OCI-LY1 (cell line): ENCODE results near the gene SMIM5.

Source experiments
- H2AFZ ChIP-seq: fragments of 200-600 bp; sonication (generic), shearing (Covaris generic); 2 replicates; pipeline ENCODE4 v1.6.0; 2014; ENCODE audit warnings: antibody characterized with exemption, mild to moderate bottlenecking, low read length
- H3F3A ChIP-seq: fragments of 200-600 bp; sonication (generic), shearing (Covaris generic); 2 replicates; pipeline ENCODE4 v1.6.0; 2014; ENCODE audit warnings: mild to moderate bottlenecking, antibody characterized with exemption, low read length, moderate library complexity; ENCODE audit not compliant: insufficient read depth
- H3K27ac ChIP-seq: fragments of 200-600 bp; sonication (generic); 2 replicates; pipeline ENCODE4 v1.5.1; 2014; ENCODE audit warnings: low read length, mixed run types, mild to moderate bottlenecking, low read depth; ENCODE audit not compliant: poor library complexity, severe bottlenecking
- H3K27me3 ChIP-seq: fragments of 200-600 bp; sonication (generic); 2 replicates; pipeline ENCODE4 v1.6.0; 2014; ENCODE audit warnings: antibody characterized with exemption, mild to moderate bottlenecking, low read length, moderate library complexity; ENCODE audit not compliant: insufficient read depth
- H3K36me3 ChIP-seq: fragments of 200-600 bp; sonication (generic); 2 replicates; pipeline ENCODE4 v1.6.1; 2014; ENCODE audit warnings: mild to moderate bottlenecking, antibody characterized with exemption, low read length, moderate library complexity, mixed read lengths; ENCODE audit not compliant: insufficient read depth
- H3K4me1 ChIP-seq: fragments of 200-600 bp; sonication (generic); 2 replicates; pipeline ENCODE4 v1.5.1; 2014; ENCODE audit warnings: mild to moderate bottlenecking, low read length, moderate library complexity; ENCODE audit not compliant: insufficient read depth, severe bottlenecking
- H3K4me2 ChIP-seq: fragments of 200-600 bp; sonication (generic), shearing (Covaris generic); 2 replicates; pipeline ENCODE4 v1.6.1; 2014; ENCODE audit warnings: low read length
- H3K4me3 ChIP-seq: fragments of 200-600 bp; sonication (generic); 2 replicates; pipeline ENCODE4 v1.5.1; 2014; ENCODE audit warnings: low read length, low read depth, mild to moderate bottlenecking, mixed read lengths; ENCODE audit not compliant: poor library complexity, severe bottlenecking
- H3K79me2 ChIP-seq: fragments of 200-600 bp; shearing (Covaris generic); 2 replicates; pipeline ENCODE4 v1.6.1; 2016; ENCODE audit warnings: mixed run types, low read length, mixed read lengths; ENCODE audit not compliant: insufficient read depth
- H3K9ac ChIP-seq: fragments of 200-600 bp; sonication (generic), shearing (Covaris generic); 2 replicates; pipeline ENCODE4 v1.6.1; 2014; ENCODE audit warnings: mild to moderate bottlenecking, low read length, mixed read lengths
- H3K9me2 ChIP-seq: fragments of 200-600 bp; sonication (generic), shearing (Covaris generic); 2 replicates; pipeline ENCODE4 v1.6.1; 2014; ENCODE audit warnings: low read depth, mild to moderate bottlenecking, low read length, mixed read lengths
- H3K9me3 ChIP-seq: fragments of 200-600 bp; shearing (Covaris generic); 2 replicates; pipeline ENCODE4 v1.6.1; 2014; ENCODE audit warnings: low read length, mixed read lengths
- H4K20me1 ChIP-seq: fragments of 200-600 bp; sonication (generic), shearing (Covaris generic); 2 replicates; pipeline ENCODE4 v1.6.0; 2016; ENCODE audit warnings: mild to moderate bottlenecking, low read length; ENCODE audit not compliant: insufficient read depth
- CTCF ChIP-seq: fragments of 200-600 bp; sonication (generic), shearing (Covaris generic); IDR thresholded peaks from 2 replicates; pipeline ENCODE4 v1.5.1; 2017; ENCODE audit warnings: mild to moderate bottlenecking, antibody characterized with exemption, low read length, moderate library complexity, mixed read lengths
- EZH2 ChIP-seq: fragments of 200-600 bp; sonication (generic), shearing (Covaris generic); IDR thresholded peaks from 2 replicates; pipeline ENCODE4 v1.8.0; 2017; ENCODE audit warnings: borderline replicate concordance, mixed run types, mild to moderate bottlenecking, antibody characterized with exemption, low read length, moderate library complexity, mixed read lengths

The SMIM5 gene

GRCh38 chr17:75614006-75614405 lies 19.2 kb upstream of the SMIM5 start:
- H3K9ac ChIP-seq = no peak overlapping the region
- TF ChIP-seq EZH2 (no peak), CTCF (peak; percentile 39)
- no peaks in the 10 kb centered on the region for H3F3A ChIP-seq
- H3K4me2 ChIP-seq = no peak overlapping the region
- H2AFZ ChIP-seq = no peak overlapping the region
- peaks cover 6% of the 10 kb centered on the region; the same call in 1 of the 2 replicates for H3K27me3 ChIP-seq
- H3K4me3 ChIP-seq = no peak overlapping the region
- H3K27ac ChIP-seq = no peak overlapping the region
- H3K36me3 ChIP-seq = no peaks in the 10 kb centered on the region
- no peaks in the 10 kb centered on the region for H3K9me2 ChIP-seq
- no peaks in the 10 kb centered on the region for H3K79me2 ChIP-seq
- H3K4me1 ChIP-seq = no peaks in the 10 kb centered on the region
- no peaks in the 10 kb centered on the region for H3K9me3 ChIP-seq
- no peaks in the 10 kb centered on the region for H4K20me1 ChIP-seq

DNA sequence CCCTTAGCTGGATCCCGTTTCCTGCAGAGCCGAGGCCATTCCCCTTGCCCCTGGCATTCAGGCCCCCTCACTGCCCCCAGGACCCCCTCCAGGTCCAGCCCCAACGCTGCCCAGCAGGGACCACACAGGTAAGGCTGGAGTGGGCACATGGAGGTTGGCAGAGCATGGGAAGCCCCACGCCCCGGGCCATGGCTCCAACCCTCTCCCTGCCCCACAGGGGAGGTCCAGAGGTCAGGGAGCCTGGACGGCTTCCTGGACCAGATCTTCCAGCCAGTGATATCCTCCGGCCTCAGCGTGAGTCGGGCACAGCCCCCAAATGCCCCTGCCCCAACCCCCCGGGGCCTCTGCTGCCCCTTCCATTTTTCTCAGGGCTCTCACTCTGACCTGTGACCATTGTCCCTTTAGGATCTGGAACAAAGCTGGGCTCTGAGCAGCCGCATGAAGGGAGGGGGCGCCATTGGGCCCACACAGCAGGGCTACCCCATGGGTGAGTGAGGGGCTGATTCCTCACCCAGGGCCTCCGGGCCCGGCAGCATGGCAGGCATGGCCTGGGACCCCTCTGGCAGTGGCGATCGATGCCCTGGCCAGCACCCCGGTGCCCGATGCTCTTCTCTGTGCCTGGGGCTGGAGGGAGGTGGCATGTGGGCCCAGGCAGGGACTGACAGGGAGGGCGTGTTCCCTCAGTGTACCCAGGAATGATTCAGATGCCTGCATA lies 18.5 kb upstream of the SMIM5 start:
- peaks cover 6% of the 10 kb centered on the region; the same call in 1 of the 2 replicates for H3K27me3 ChIP-seq
- H3K79me2 ChIP-seq = no peaks in the 10 kb centered on the region
- H3K9me2 ChIP-seq = no peaks in the 10 kb centered on the region
- H3F3A ChIP-seq = no peaks in the 10 kb centered on the region
- H3K4me1 ChIP-seq = no peaks in the 10 kb centered on the region
- no peak overlapping the region for H3K27ac ChIP-seq
- H3K9ac ChIP-seq = no peak overlapping the region
- no peak overlapping the region for H3K4me2 ChIP-seq
- no peak overlapping the region for H3K4me3 ChIP-seq
- no peaks in the 10 kb centered on the region for H4K20me1 ChIP-seq
- H3K36me3 ChIP-seq = no peaks in the 10 kb centered on the region
- no peak overlapping the region for H2AFZ ChIP-seq
- TF ChIP-seq EZH2 = no peak
- TF ChIP-seq CTCF = no peak
- no peaks in the 10 kb centered on the region for H3K9me3 ChIP-seq

GRCh38 chr17:75615301-75615700 lies 17.9 kb upstream of the SMIM5 start:
- Histone ChIP-seq H3K9me2 (no peaks in the 10 kb centered on the region), H3K79me2 (no peaks in the 10 kb centered on the region), H3K4me1 (no peaks in the 10 kb centered on the region), H3K4me2 (no peak overlapping the region), H3K36me3 (no peaks in the 10 kb centered on the region), H3K9me3 (no peaks in the 10 kb centered on the region), H3K27ac (no peak overlapping the region), H2AFZ (no peak overlapping the region), H3F3A (no peaks in the 10 kb centered on the region), H3K4me3 (no peak overlapping the region), H3K27me3 (peaks cover 6% of the 10 kb centered on the region; the same call in 1 of the 2 replicates), H4K20me1 (no peaks in the 10 kb centered on the region), H3K9ac (no peak overlapping the region)
- TF ChIP-seq EZH2 (no peak), CTCF (no peak)
